Stimulated activated CD8-positive, alpha-beta memory T cell treated with anti-CD3 and anti-CD28 coated beads, Interleukin-7, amount 100 ng/mL, for 24 hours (primary cell): ENCODE data around the gene MAP3K1.
"Not testable (repeated sequence)": the region's sequence is repeated elsewhere in the genome, so short reads cannot be mapped to it uniquely, and the experiment has no call there.

Source experiments
- DNase-seq: peaks from one replicate; pipeline ENCODE4 v3.0.0-alpha.2; 2020; ENCODE audit warnings: low read depth

Gene MAP3K1

GRCh38 chr5:56816546-56817081 lies 1.3 kb downstream of the MAP3K1 start:
- no peak for DNase-seq

- DNase-seq = no peak
Measured at GRCh38 chr5:56817263-56818014, 2.1 kb downstream of the MAP3K1 start.

GRCh38 chr5:56818450-56819037 lies 3.2 kb downstream of the MAP3K1 start:
- DNase-seq = no peak

DNA sequence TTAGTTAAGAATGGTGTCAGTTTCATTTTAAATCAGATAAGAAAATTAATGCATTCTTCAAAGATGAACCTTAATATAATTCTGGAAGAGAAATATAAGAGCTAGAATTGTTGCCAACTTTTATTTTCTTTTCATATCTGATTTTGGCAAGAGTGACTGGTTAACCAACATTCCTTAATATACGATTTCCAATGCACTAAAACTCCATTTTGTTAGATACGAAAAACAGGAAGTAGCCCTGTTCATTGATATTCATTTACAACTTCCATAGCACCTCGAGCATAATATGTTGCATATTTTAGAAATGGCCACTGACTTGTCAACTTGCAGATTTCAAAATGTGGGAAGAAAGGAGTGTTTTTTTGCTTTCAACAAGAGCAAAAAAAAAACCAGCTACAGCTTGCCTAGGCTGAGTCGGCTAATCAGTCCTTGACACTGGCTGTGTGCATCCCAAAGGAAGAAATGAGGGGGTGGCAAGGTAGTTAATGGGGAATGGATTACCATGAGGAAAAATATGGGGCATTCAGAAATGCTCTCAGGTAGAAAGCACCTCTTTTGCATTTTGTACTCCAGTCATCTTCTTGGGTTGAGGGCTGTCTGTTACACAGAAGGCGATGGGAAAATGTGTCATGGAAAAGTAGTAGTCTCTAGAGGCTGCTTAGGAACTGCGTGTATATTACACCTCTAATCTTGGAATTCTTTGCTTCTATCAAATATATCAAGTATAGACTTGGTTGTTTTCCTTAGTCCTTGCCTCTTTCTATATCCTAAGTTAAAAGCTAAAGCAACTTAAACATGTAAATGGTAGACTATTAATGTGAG lies 3.9 kb downstream of the MAP3K1 start:
- no peak for DNase-seq

- DNase-seq = not testable (repeated sequence)
Measured at GRCh38 chr5:56821868-56822267, 6.5 kb downstream of the MAP3K1 start.

DNA sequence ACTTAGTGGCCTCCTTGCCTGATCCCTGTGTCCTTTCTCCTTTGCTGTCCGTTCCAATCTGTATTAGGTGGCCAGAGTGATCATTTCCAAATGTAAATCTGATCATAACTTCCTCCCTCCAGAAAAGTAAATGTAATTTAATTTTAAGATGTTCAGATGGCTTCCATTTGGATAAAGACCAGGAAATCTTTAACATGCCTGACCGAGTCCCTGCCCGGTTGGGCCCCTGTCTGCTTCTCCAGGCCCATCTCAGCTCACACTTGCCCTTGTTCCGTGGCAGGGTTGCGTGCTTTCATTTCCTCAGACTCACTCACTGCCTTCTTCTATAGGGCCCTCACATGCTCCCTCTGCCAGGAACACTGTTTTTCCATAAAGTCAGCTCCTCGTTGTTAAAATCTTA lies 7.6 kb downstream of the MAP3K1 start:
- DNase-seq = no peak

- no peak for DNase-seq
Measured at GRCh38 chr5:56824019-56824418, 8.7 kb downstream of the MAP3K1 start.

GRCh38 chr5:56825222-56825824 lies 10.0 kb downstream of the MAP3K1 start:
- no peak for DNase-seq

DNA sequence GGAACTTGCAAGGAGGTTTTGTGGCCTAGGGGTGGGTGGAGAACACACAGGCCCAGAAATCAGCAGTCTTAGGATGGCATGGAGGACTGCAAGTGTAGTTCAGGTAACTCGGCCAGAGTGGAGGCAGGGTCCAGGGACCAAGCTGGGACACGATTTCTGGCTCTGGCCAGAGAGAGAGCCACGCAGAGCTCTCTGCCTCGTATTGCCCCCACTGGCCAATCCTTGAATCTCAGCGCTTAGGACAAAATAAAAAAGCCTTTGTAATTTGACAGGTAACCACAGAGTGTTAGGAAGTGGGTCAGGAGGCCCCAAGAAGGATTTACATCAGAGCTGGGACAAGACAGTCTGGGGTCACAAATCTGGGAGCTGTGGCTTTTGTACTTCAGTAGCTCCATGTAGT lies 11.7 kb downstream of the MAP3K1 start:
- no peak for DNase-seq

DNA sequence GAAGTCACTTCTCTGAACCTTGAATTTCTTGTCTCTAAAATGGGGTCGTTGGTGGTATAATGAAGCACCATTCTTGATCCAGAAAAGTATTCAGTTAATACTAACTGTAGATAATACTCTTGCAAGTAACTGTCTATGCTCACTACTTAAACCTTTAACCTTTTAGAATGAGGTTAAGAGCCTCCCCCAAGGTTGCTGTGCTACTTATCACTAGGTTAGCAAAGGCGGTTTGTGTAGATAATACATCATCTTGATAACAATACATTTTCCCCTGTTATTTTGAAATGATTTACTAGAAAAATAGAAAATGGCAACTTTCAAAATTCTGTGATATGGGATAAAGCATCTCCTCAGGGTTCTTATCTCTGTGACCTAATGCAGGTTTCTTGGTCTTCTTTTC lies 12.6 kb downstream of the MAP3K1 start:
- no peak for DNase-seq

DNA sequence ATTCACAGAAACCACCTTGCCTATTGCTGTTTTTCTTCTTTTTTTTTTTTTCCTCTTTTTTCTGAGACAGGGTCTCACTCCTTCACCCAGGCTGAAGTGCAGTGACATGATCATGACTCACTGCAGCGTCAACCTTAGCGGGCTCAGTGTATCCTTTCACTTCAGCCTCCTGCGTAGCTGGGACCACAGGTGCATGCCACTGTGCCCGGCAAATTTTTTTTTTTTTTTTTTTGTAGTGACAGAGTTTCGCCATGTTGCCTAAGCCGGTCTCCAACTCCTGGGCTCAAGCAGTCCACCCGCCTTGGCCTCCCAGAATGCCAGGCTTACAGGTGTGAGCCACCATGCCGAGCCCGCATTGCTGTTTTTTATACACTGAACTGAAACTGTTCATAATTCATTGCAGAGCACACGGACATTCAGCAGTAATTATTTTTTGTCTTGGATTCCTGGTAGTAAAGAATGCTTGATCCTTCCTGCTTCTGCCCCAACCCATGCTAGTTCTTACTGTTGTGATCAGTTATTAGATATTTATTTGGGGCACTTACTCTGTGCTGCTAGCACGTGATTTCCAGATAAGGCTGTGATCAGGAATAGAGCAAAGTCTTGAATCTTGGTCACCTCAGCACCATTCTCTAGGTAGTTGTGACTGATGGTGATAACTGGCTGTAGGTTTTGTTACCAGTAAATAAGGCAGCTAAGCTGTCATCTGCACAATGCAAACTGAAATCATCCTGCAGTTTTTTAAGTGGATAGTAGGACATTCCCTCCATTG lies 14.0 kb downstream of the MAP3K1 start:
- no peak for DNase-seq

DNA sequence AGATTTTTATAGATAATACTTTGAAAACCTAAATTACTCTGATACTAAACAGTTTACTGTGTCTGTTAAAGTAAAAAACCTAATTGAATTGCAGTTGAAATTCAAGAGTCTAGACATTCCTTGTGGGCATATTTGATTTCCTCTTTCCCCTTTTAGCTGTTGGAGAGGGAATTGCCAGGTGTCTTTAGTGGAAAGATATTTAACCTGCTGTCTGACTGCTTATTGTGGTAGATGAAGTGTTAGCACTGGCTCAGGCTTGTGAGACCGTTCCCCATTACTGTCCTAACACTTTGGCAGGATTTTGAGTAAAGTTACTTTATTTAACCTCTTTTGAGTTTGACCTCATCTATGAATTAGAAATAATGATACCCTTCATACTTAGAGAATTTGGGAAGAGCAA lies 16.4 kb downstream of the MAP3K1 start:
- DNase-seq = no peak

- no peak for DNase-seq
Measured at GRCh38 chr5:56833325-56833724, 18.0 kb downstream of the MAP3K1 start.

GRCh38 chr5:56837381-56837780 lies 22.0 kb downstream of the MAP3K1 start:
- DNase-seq = no peak

- no peak for DNase-seq
Measured at GRCh38 chr5:56837956-56838355, 22.6 kb downstream of the MAP3K1 start.

DNA sequence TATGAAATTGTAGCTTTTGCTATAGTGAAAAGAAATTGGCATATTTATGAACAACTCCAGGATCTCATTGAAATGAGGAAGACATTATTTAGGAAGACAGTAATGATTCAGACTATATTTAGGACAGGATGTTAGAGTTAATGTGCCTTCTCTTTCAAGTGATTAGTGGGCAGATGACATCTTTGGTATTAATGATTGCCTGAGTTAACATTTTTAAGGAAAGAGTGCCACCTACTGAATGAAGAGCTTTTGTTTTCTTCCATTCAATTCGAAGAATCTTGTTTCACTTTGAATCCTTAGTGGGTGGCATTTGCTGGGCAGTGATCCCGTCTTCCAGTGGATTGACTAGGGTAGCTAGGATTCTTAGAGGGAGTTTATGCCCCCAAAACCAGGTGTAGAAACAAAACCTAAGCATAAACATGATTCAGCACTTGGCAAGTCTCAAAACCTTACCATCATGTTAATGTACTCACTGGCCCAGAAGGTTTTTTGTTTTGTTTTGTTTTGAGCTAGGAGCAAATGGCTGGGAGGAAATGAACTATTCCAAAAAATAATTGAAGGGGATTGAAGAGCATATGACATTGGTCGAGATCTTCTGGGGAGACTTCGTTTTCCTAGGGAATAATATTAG lies 23.2 kb downstream of the MAP3K1 start:
- no peak for DNase-seq

- no peak for DNase-seq
Measured at GRCh38 chr5:56839062-56839461, 23.7 kb downstream of the MAP3K1 start.

DNA sequence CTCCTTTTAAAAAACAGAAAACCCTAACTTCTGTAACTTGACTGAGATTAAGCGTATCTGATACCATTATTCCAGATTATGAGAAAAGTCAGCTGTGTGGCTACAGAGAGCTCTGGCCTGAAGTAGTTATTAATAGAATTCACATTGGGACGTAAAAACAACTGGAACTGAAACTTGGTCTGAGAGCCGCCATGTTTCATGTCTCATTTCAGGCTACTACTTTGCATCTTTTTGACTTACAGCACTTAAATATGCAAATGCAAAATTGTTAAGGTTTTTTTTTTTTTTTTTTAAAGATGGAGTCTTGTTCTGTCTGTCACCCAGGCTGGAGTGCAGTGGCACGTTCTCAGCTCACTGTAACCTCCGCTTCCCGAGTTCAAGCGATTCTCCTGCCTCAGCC lies 25.2 kb downstream of the MAP3K1 start:
- no peak for DNase-seq

DNA sequence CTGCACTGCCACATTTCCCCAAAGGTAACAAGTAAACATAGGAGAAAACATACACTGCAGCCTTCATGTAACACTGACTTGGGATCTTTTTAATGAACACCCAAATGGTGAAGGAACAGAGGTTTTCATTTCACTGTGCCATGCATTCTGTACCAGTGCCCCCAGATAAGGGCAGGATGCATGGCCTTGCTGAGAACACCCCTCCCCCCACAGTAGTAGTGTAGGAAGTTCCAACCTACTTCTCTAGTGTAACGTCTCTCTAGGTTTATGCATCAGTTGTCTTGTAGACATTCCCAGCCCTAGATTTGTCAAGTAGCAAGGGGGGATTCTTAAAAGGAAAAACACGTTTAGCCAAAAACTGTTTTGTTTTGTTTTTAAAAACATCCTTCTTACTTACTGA lies 29.9 kb downstream of the MAP3K1 start:
- no peak for DNase-seq

- DNase-seq = no peak
Measured at GRCh38 chr5:56845904-56846480, 30.6 kb downstream of the MAP3K1 start.

- DNase-seq = no peak
Measured at GRCh38 chr5:56848206-56848605, 32.9 kb downstream of the MAP3K1 start.
